HepG2 (cell line): ENCODE measurements around the gene KRT71.

Experiments used
- ARHGAP35 ChIP-seq: sonication (generic); formaldehyde crosslinking; IDR thresholded peaks from 2 replicates; pipeline ENCODE4 v1.9.0; 2022; ENCODE audit warnings: mild to moderate bottlenecking, inconsistent platforms, moderate library complexity, missing genetic modification reagents, borderline replicate concordance
- ATAD3A ChIP-seq: sonication (generic); formaldehyde crosslinking; IDR thresholded peaks from 2 replicates; pipeline ENCODE4 v1.4.0; 2020; ENCODE audit warnings: missing genetic modification reagents
- BCL3 ChIP-seq: sonication (generic); formaldehyde crosslinking; IDR thresholded peaks from 2 replicates; pipeline ENCODE4 v1.5.1; 2020; ENCODE audit warnings: mild to moderate bottlenecking, missing genetic modification reagents, moderate library complexity
- EZH2 ChIP-seq: conservative IDR thresholded peaks from 2 replicates; pipeline ENCODE4 v1.6.1; 2012; ENCODE audit warnings: mild to moderate bottlenecking, low read depth, low read length, moderate library complexity
- FOXA1 ChIP-seq, 2 experiments: fragments of 450-650 bp in 1 of 2; sonication (generic) in 1 of 2; formaldehyde crosslinking in 1 of 2; IDR thresholded peaks; 2 replicates each; pipeline versions ENCODE4 v1.4.0 to v1.6.1; 2016 to 2020; ENCODE audit warnings: missing genetic modification reagents in 1 of 2
- HMGA1 ChIP-seq: sonication (generic); formaldehyde crosslinking; conservative IDR thresholded peaks from 2 replicates; pipeline ENCODE4 v1.4.0; 2020; ENCODE audit warnings: missing genetic modification reagents
- MYC ChIP-seq: sonication (generic); formaldehyde crosslinking; IDR thresholded peaks from 2 replicates; pipeline ENCODE4 v1.9.0; 2021; ENCODE audit warnings: missing genetic modification reagents, borderline replicate concordance
- NFE2 ChIP-seq: sonication (generic); formaldehyde crosslinking; IDR thresholded peaks from 2 replicates; pipeline ENCODE4 v1.4.0; 2020; ENCODE audit warnings: missing genetic modification reagents
- POLR2A ChIP-seq, 2 experiments: IDR thresholded peaks; 2 replicates each; pipeline ENCODE4 v1.6.1; 2011; ENCODE audit warnings: low read depth in 2 of 2, low read length in 2 of 2, mild to moderate bottlenecking in 1 of 2, moderate library complexity in 1 of 2; ENCODE audit not compliant: insufficient read depth in 1 of 2
- USF2 ChIP-seq, 2 experiments: sonication (generic) in 1 of 2; formaldehyde crosslinking in 1 of 2; IDR thresholded peaks; 2 replicates each; pipeline versions ENCODE4 v1.5.1 to v1.6.1; 2011 to 2020; ENCODE audit warnings: borderline replicate concordance in 1 of 2, low read depth in 1 of 2, low read length in 1 of 2, mild to moderate bottlenecking in 1 of 2, missing genetic modification reagents in 1 of 2, moderate library complexity in 1 of 2
- TF ChIP-seq, protein P1 (sequence below): IDR thresholded peaks from 2 replicates; pipeline ENCODE4 v1.6.1; 2016; ENCODE audit warnings: mild to moderate bottlenecking, missing biosample characterization, missing genetic modification reagents

DNA sequence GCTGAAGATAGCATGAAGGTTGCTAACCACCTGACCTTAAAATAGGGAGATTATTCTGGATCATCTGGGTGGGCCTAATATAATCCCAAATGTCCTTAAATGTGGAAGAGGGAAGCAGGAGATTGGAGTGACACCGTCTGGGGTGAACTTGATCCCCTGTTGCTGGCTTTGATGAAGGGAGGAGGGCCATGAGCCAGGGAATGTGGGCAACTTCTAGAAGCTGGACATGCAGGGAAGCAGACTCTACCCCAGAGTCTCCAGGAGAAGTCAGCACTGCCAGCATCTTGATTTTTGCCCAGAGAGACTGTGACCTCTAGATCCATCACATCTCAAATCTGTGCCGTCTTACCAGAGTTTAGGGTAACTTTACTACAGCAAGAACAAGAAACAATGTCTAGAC is 23.5 kb downstream of the KRT71 start:
- TF ChIP-seq HMGA1 (CRISPR knock-in tag) (no peak), EZH2 (no peak), NFE2 (no peak), USF2 (IDR thresholded peaks at IDR 0.05; ENCODE audit: low read depth, low read length) (no peak), USF2 (CRISPR knock-in tag; IDR thresholded peaks at IDR 0.05; ENCODE audit: borderline replicate concordance) (no peak), ARHGAP35 (CRISPR knock-in tag) (no peak), FOXA1 (IDR thresholded peaks at IDR 0.05) (no peak), FOXA1 (CRISPR knock-in tag; IDR thresholded peaks at IDR 0.05) (no peak), MYC (CRISPR knock-in tag) (no peak), POLR2A (IDR thresholded peaks at IDR 0.05; ENCODE audit: insufficient read depth in 1 of 2, low read depth in 2 of 2, low read length in 2 of 2) (no peak), ATAD3A (CRISPR knock-in tag) (no peak), BCL3 (no peak)
- TF ChIP-seq, protein P1, sequence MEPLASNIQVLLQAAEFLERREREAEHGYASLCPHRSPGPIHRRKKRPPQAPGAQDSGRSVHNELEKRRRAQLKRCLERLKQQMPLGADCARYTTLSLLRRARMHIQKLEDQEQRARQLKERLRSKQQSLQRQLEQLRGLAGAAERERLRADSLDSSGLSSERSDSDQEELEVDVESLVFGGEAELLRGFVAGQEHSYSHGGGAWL (CRISPR knock-in tag): no peak
